Neural cell (in vitro differentiated cells): ENCODE results near the gene MAP3K20. TPM values are rescaled to one million over a fixed set of nuclear protein-coding genes. Genes with fewer than 3 reads are reported as not detected.

ENCODE experiments used
- H2AFZ ChIP-seq: fragments of 200-600, 300-800 bp; sonication (generic), shearing (Covaris generic); 2 replicates; pipeline ENCODE4 v1.6.0; 2014; ENCODE audit warnings: low read depth, mild to moderate bottlenecking, antibody characterized with exemption, low read length, moderate library complexity
- H3F3A ChIP-seq: fragments of 200-600 bp; shearing (Covaris generic); 2 replicates; pipeline ENCODE4 v1.6.1; 2016; ENCODE audit warnings: mild to moderate bottlenecking, moderate library complexity, mixed read lengths, antibody characterized with exemption, low read length; ENCODE audit not compliant: insufficient read depth, poor library complexity, severe bottlenecking
- H3K27ac ChIP-seq: fragments of 200-600, 300-800 bp; sonication (generic), shearing (Covaris generic); 2 replicates; pipeline ENCODE4 v1.5.1; 2014; ENCODE audit warnings: mild to moderate bottlenecking, low read length, moderate library complexity
- H3K27me3 ChIP-seq: fragments of 300-800, 200-600 bp; sonication (generic), shearing (Covaris generic); 2 replicates; pipeline ENCODE4 v1.6.0; 2014; ENCODE audit warnings: mild to moderate bottlenecking, low read depth, low read length, moderate library complexity; ENCODE audit not compliant: insufficient read depth
- H3K36me3 ChIP-seq: fragments of 300-800, 200-600 bp; sonication (generic), shearing (Covaris generic); 2 replicates; pipeline ENCODE4 v1.5.1; 2014; ENCODE audit warnings: mild to moderate bottlenecking, antibody characterized with exemption, low read length, moderate library complexity; ENCODE audit not compliant: insufficient read depth
- H3K4me2 ChIP-seq: fragments of 300-800, 200-600 bp; sonication (generic), shearing (Covaris generic); 2 replicates; pipeline ENCODE4 v1.6.0; 2014; ENCODE audit warnings: mild to moderate bottlenecking, low read length
- H3K4me3 ChIP-seq: fragments of 300-800, 200-600 bp; sonication (generic), shearing (Covaris generic); 2 replicates; pipeline ENCODE4 v1.5.1; 2014; ENCODE audit warnings: mild to moderate bottlenecking, low read length, moderate library complexity
- H3K79me2 ChIP-seq: fragments of 200-600 bp; shearing (Covaris generic); replicated peaks from 2 replicates; pipeline ENCODE4 v1.6.0; 2014; ENCODE audit warnings: mild to moderate bottlenecking, low read length, moderate library complexity; ENCODE audit not compliant: insufficient read depth
- H3K9ac ChIP-seq: fragments of 300-800, 200-600 bp; sonication (generic), shearing (Covaris generic); 2 replicates; pipeline ENCODE4 v1.6.1; 2016; ENCODE audit warnings: mild to moderate bottlenecking, low read length, mixed read lengths
- H3K9me2 ChIP-seq: fragments of 200-600 bp; shearing (Covaris generic); 2 replicates; pipeline ENCODE4 v1.6.1; 2016; ENCODE audit warnings: mild to moderate bottlenecking, low read length, mixed read lengths; ENCODE audit not compliant: insufficient read depth
- H3K9me3 ChIP-seq: fragments of 200-600, 300-800 bp; sonication (generic), shearing (Covaris generic); 2 replicates; pipeline ENCODE4 v1.6.1; 2016; ENCODE audit warnings: mild to moderate bottlenecking, mixed run types, low read length, moderate library complexity, mixed read lengths
- H4K20me1 ChIP-seq: fragments of 200-600 bp; shearing (Covaris generic); 2 replicates; pipeline ENCODE4 v1.6.1; 2016; ENCODE audit warnings: mild to moderate bottlenecking, mixed run types; ENCODE audit not compliant: insufficient read depth
- CTCF ChIP-seq: fragments of 450-650 bp; IDR thresholded peaks from 2 replicates; pipeline ENCODE4 v1.5.1; 2014; ENCODE audit warnings: antibody characterized with exemption, mild to moderate bottlenecking, moderate library complexity; ENCODE audit not compliant: poor library complexity, severe bottlenecking
- EP300 ChIP-seq: fragments of 450-650 bp; conservative IDR thresholded peaks from 2 replicates; pipeline ENCODE4 v1.6.1; 2014; ENCODE audit warnings: antibody characterized with exemption, mild to moderate bottlenecking, moderate library complexity; ENCODE audit not compliant: poor library complexity, severe bottlenecking
- EZH2 ChIP-seq: fragments of 200-600, 300-800 bp; shearing (Covaris generic), sonication (generic); IDR thresholded peaks from 2 replicates; pipeline ENCODE4 v1.6.1; 2014; ENCODE audit warnings: antibody characterized with exemption, low read length, borderline replicate concordance, mild to moderate bottlenecking; ENCODE audit not compliant: insufficient read depth, poor library complexity, severe bottlenecking
- MXI1 ChIP-seq: fragments of 450-650 bp; conservative IDR thresholded peaks from 2 replicates; pipeline ENCODE4 v1.6.1; 2014; ENCODE audit warnings: antibody characterized with exemption, mild to moderate bottlenecking; ENCODE audit not compliant: poor library complexity, severe bottlenecking
- POLR2AphosphoS5 ChIP-seq: IDR thresholded peaks from 2 replicates; pipeline ENCODE4 v1.6.1; 2012
- RAD21 ChIP-seq: fragments of 450-650 bp; conservative IDR thresholded peaks from 2 replicates; pipeline ENCODE4 v1.6.1; 2014; ENCODE audit warnings: antibody characterized with exemption, mild to moderate bottlenecking, moderate library complexity
- REST ChIP-seq: IDR thresholded peaks from 2 replicates; pipeline ENCODE4 v1.6.1; 2012; ENCODE audit warnings: borderline replicate concordance
- SMC3 ChIP-seq: fragments of 450-650 bp; conservative IDR thresholded peaks from 2 replicates; pipeline ENCODE4 v1.6.1; 2014; ENCODE audit warnings: antibody characterized with exemption, mild to moderate bottlenecking, moderate library complexity; ENCODE audit not compliant: poor library complexity
- TAF1 ChIP-seq: IDR thresholded peaks from 2 replicates; pipeline ENCODE4 v1.6.1; 2012; ENCODE audit warnings: low read depth
- polyA plus RNA-seq: library from polyadenylated mRNA; depleted of rRNA; stranded (reverse); fragments of >200 nt; gene quantifications from 2 replicates; pipeline ENCODE4 v1.2.3, GENCODE V29; 2014

MAP3K20 gene
- polyA plus RNA-seq, 1 donor from 2014 or later = 0.48 TPM

- Histone ChIP-seq H3K9me3 (peaks cover 3% of the 10 kb centered on the region), H3K36me3 (no peaks in the 10 kb centered on the region), H3K9ac (no peak overlapping the region), H3K4me3 (no peak overlapping the region), H3K79me2 (no peaks in the 10 kb centered on the region), H3F3A (no peaks in the 10 kb centered on the region), H4K20me1 (no peaks in the 10 kb centered on the region), H3K27me3 (no peaks in the 10 kb centered on the region), H2AFZ (no peak overlapping the region), H3K27ac (no peak overlapping the region), H3K9me2 (no peaks in the 10 kb centered on the region), H3K4me2 (no peak overlapping the region)
- TF ChIP-seq POLR2AphosphoS5 (no peak), SMC3 (no peak), REST (no peak), EZH2 (no peak), RAD21 (no peak), EP300 (no peak), MXI1 (no peak), TAF1 (no peak), CTCF (no peak)
Measured at GRCh38 chr2:173185437-173185836, 109.8 kb downstream of the MAP3K20 start.

GRCh38 chr2:173187941-173188788, 112.5 kb downstream of the MAP3K20 start:
- no peaks in the 10 kb centered on the region for H4K20me1 ChIP-seq

More at GRCh38 chr2:173187941-173188788, 112.5 kb downstream of the MAP3K20 start:
- Histone ChIP-seq H3K79me2 (no peaks in the 10 kb centered on the region), H3K9me2 (no peaks in the 10 kb centered on the region), H2AFZ (no peak overlapping the region), H3K9ac (no peak overlapping the region), H3K27me3 (no peaks in the 10 kb centered on the region), H3K9me3 (no peaks in the 10 kb centered on the region), H3K36me3 (no peaks in the 10 kb centered on the region), H3K27ac (no peak overlapping the region), H3F3A (no peaks in the 10 kb centered on the region), H3K4me3 (no peak overlapping the region), H3K4me2 (no peak overlapping the region)
- TF ChIP-seq EP300 = no peak
- TF ChIP-seq MXI1 = no peak
- TF ChIP-seq SMC3 = no peak
- TF ChIP-seq CTCF = no peak
- no peak for TF ChIP-seq POLR2AphosphoS5
- TF ChIP-seq RAD21 = no peak
- no peak for TF ChIP-seq REST
- no peak for TF ChIP-seq EZH2
- TF ChIP-seq TAF1 = no peak
